Immature natural killer cell (primary cell): Measurements from ENCODE around the gene RETREG1. TPM values are rescaled to one million over a fixed set of nuclear protein-coding genes. Genes with fewer than 3 reads are reported as not detected.

ENCODE experiments used
- DNase-seq, 3 donors: peaks; one replicate each; pipeline ENCODE4 v3.0.0; 2022; ENCODE audit warnings: mixed read lengths in 1 of 3
- H3K27ac Mint-ChIP-seq, 6 donors: one replicate each; pipeline ENCODE4 v1.8.0; 2020; ENCODE audit warnings: mixed read lengths in 6 of 6, mild to moderate bottlenecking in 5 of 6, inconsistent platforms in 4 of 6, moderate library complexity in 3 of 6
- H3K27me3 Mint-ChIP-seq, 3 donors: one replicate each; pipeline ENCODE4 v1.8.0; 2020 to 2021; ENCODE audit warnings: low read depth in 3 of 3, mild to moderate bottlenecking in 3 of 3, mixed read lengths in 3 of 3, moderate library complexity in 3 of 3, inconsistent platforms in 1 of 3
- H3K36me3 Mint-ChIP-seq, 3 donors: one replicate each; pipeline ENCODE4 v1.8.0; 2020; ENCODE audit warnings: mixed read lengths in 3 of 3, inconsistent platforms in 2 of 3, mild to moderate bottlenecking in 2 of 3
- H3K4me1 Mint-ChIP-seq, 2 donors: one replicate each; pipeline ENCODE4 v1.8.0; 2020; ENCODE audit warnings: inconsistent platforms in 2 of 2, mild to moderate bottlenecking in 2 of 2, mixed read lengths in 2 of 2, moderate library complexity in 1 of 2
- H3K4me3 Mint-ChIP-seq, 5 donors: one replicate each; pipeline ENCODE4 v1.8.0; 2020; ENCODE audit warnings: mild to moderate bottlenecking in 5 of 5, mixed read lengths in 5 of 5, inconsistent platforms in 3 of 5, moderate library complexity in 3 of 5
- H3K9me3 Mint-ChIP-seq, 6 donors: one replicate each; pipeline ENCODE4 v1.8.0; 2020; ENCODE audit warnings: mild to moderate bottlenecking in 6 of 6, mixed read lengths in 6 of 6, inconsistent platforms in 4 of 6, moderate library complexity in 3 of 6
- polyA plus RNA-seq, 3 donors: library from polyadenylated mRNA; unstranded; fragments of 300-500 nt; fragmentation: Illumina TruSeq; gene quantifications; one replicate each; pipeline ENCODE4 v1.2.3, GENCODE V29; 2021

The RETREG1 gene
- polyA plus RNA-seq, 3 donors from 2014 or later: 2.8 to 5.6 (median 3.6) TPM

DNA sequence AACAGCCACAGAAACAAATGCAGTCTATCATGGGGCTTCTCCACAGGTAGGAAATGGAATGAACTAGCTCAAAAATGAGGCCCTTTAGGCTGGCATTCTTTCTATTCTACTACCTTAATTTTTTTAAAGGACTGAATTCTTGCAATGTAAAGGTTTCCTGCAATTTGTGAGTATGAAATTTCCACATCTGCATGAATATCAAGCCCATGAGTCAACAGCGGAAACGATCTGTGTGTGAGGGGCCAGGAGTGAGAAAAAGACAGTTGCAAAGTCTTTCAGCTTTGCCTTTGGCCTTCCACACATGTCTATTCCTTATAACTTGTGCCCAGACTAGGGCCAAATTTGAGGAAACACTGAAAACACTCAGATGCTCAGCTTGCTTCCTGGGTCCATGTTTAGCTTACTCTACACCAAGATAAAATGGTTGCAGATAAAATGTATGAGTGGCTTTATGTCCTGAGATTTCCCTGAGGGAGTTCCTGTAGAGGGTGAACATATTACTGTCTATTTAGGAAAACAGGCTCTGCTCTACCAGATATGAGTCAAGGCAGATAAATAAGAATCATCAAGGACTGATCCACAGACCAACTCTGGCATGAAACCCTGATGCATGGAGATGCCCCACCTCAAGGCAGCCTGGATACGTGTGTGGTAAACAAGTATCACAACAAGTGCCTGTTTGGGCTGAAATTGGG, 46.5 kb downstream of the RETREG1 start:
- no peak overlapping the region for H3K27ac Mint-ChIP-seq

DNA sequence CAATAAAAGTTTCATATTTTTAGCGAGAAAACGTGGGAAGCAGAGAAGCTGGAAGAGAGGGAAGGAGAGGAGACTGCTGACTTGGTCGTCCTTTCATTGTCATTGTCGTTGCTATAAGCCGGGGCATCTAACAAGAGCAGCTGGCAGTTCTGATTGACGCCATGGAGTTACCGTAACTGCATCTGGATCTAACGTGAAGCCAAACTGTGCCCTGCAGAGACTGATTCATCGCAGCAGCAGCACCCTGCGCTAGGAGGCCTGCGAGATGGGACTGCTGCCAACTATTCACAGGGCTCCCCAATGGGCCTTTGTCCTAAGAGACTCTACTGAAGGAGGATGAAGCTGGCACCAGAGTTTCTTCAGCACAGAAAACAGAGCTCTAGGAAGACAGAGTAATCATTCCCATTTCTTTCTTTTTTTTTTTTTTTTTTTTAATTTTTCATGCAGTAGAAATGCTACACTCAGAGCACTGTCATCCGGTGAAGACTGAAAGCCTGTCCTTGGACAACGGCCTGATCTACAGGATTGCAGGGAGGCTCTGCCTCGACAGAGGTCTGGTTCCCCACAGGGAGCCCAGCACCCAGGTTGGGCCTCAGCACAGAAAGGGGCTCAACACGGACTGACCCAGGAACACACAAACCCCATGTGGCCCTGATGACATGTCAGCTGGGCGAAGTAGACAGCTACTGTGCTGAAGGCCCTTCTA, 47.8 kb downstream of the RETREG1 start:
- Mint-ChIP-seq H3K36me3 (peaks cover 3 to 6% (median 3%) of the 10 kb centered on the region in 3 donors), H3K4me1 (no peaks in the 10 kb centered on the region), H3K27ac (no peak overlapping the region), H3K27me3 (peaks cover 1 to 2% (median 2%) of the 10 kb centered on the region in 3 donors), H3K9me3 (peaks cover 0 to 8% (median 0%) of the 10 kb centered on the region in 6 donors), H3K4me3 (no peak overlapping the region)
- DNase-seq: no peak

More for the DNA sequence above, 46.5 kb downstream of the RETREG1 start:
- Mint-ChIP-seq H3K27me3 (peaks cover 2% of the 10 kb centered on the region in 3 donors), H3K4me3 (no peak overlapping the region), H3K36me3 (peaks cover 3% of the 10 kb centered on the region in 3 donors), H3K4me1 (no peaks in the 10 kb centered on the region), H3K9me3 (peaks cover 0 to 7% (median 0%) of the 10 kb centered on the region in 6 donors)
- DNase-seq: no peak

DNA sequence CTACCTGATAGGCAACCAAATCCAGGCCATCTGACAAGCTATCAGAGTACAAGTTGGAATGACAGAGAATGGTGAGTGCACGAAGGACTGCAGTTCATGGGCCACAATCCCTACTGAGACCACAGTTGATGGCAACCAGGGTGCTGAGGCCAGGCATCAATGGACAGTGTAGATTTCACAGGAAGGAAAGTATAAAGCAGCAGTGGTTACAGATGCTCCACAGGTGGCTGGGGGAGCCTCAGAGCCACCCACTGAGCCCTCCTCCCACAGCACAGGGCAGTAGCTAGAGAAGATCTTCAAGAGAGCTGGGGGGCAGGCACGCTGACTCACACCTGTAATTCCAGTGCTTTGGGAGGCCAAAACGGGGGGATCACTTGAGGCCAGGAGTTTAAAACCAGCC, 49.4 kb downstream of the RETREG1 start:
- no peak overlapping the region for H3K27ac Mint-ChIP-seq
- peaks cover 3 to 6% (median 3%) of the 10 kb centered on the region in 3 donors for H3K36me3 Mint-ChIP-seq

DNA sequence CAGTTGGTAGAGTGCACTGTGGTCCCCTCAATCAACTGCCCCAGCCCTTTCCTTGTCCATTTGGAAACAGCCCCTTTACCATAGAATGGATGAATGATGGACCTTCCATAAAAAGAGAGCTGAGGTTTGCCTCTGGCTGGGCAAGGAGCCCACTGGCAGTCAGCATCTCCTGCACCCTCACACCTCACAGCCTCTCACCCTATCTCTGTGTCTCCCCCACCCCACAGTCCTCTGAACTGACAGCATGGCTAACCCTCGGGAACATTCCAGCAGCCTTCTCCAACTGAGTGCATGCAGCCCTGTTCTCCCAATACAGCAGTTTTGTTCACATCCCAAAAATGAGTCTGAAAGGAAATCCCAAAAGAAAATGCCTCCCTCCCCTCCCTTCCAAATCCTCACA, 51.7 kb downstream of the RETREG1 start:
- H3K27me3 Mint-ChIP-seq: peaks cover 0 to 2% (median 0%) of the 10 kb centered on the region in 3 donors
- H3K36me3 Mint-ChIP-seq: peaks cover 0 to 6% (median 3%) of the 10 kb centered on the region in 3 donors
- no peaks in the 10 kb centered on the region for H3K4me1 Mint-ChIP-seq
- H3K27ac Mint-ChIP-seq: no peak overlapping the region
- peaks cover 0 to 10% (median 0%) of the 10 kb centered on the region in 6 donors for H3K9me3 Mint-ChIP-seq
- H3K4me3 Mint-ChIP-seq: no peak overlapping the region
- no peak for DNase-seq

More for the DNA sequence above, 49.4 kb downstream of the RETREG1 start:
- peaks cover 0 to 10% (median 0%) of the 10 kb centered on the region in 6 donors for H3K9me3 Mint-ChIP-seq
- no peaks in the 10 kb centered on the region for H3K4me1 Mint-ChIP-seq
- no peak overlapping the region for H3K4me3 Mint-ChIP-seq
- peaks cover 0 to 2% (median 0%) of the 10 kb centered on the region in 3 donors for H3K27me3 Mint-ChIP-seq
- DNase-seq: no peak

DNA sequence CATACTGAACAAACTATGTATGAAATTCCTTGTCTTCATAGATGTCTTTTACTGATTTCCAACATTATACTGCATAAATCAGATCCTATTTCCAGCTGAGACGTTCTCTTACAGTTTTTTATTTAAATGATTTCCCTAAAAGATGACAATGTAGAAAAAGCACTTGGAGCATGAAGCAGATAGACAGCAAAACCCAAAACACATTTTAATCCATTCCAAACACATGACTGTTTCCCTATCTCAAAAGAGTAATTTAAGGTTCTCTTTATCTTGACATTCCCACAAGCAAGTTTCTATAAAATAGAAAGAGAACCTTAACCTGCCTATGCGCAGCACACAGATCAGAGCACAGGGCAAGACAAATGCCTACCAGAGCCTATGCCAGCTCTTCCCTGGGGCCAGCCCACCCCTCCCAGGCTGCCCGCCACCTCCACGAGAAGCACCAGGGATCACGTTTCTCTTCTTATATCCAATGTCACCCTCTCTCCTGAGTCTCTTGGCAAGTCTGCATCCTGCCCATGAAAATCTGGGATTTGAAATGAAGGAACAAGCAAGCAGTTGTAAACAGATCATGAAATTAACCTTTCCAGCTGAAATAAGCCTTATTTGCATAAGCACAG, 52.4 kb downstream of the RETREG1 start:
- Mint-ChIP-seq H3K27me3 (peaks cover 0 to 2% (median 0%) of the 10 kb centered on the region in 3 donors), H3K27ac (no peak overlapping the region), H3K4me3 (no peak overlapping the region), H3K9me3 (peaks cover 0 to 10% (median 0%) of the 10 kb centered on the region in 6 donors), H3K36me3 (peaks cover 0 to 6% (median 3%) of the 10 kb centered on the region in 3 donors), H3K4me1 (no peaks in the 10 kb centered on the region)
- no peak for DNase-seq

DNA sequence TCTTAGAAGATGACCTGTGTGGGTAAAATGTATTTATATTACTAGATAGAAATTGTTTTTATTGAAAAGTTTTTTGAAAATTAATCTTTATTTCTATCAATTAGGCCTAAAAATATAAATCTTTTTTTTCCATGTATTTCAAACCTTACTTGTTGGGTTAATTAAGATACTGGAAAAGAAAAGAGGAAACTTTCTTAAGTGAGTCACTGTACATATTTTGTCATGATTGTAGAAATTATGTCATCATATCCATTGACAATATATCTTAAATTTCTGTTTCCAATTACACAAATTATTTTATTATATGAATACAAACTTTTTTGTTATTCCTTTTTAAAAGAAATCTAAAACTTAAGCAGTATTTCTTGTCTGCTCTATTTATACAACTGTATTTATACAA, 53.1 kb downstream of the RETREG1 start:
- Mint-ChIP-seq H3K27ac (no peak overlapping the region), H3K9me3 (peaks cover 0 to 10% (median 0%) of the 10 kb centered on the region in 6 donors), H3K27me3 (peaks cover 0 to 2% (median 0%) of the 10 kb centered on the region in 3 donors), H3K36me3 (peaks cover 0 to 6% (median 3%) of the 10 kb centered on the region in 3 donors), H3K4me1 (no peaks in the 10 kb centered on the region), H3K4me3 (no peak overlapping the region)
- no peak for DNase-seq

DNA sequence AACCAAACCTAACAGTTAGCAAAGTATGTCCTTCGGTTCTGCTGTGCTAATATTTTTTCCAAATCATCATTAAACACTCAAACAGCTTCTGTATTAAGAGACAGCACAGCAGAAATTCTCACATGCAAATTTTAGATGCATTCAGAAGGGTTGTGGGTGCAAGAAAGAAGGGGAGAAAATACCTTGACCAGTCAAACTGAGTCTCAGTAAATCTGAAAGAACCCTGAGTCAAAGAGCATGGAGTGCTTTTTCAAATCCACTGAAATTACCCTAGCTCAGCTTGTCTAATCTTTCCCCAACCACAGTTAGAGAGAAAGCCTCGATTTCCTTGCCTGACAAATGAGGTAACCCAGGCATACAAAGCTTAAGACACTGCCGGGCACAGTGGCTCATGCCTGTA, 55.1 kb downstream of the RETREG1 start:
- Mint-ChIP-seq H3K4me3 (no peak overlapping the region), H3K27ac (no peak overlapping the region), H3K9me3 (peaks cover 0 to 6% (median 0%) of the 10 kb centered on the region in 6 donors), H3K27me3 (peaks cover 0 to 1% (median 0%) of the 10 kb centered on the region in 3 donors), H3K4me1 (no peaks in the 10 kb centered on the region), H3K36me3 (peaks cover 0 to 3% (median 0%) of the 10 kb centered on the region in 3 donors)
- DNase-seq: no peak

DNA sequence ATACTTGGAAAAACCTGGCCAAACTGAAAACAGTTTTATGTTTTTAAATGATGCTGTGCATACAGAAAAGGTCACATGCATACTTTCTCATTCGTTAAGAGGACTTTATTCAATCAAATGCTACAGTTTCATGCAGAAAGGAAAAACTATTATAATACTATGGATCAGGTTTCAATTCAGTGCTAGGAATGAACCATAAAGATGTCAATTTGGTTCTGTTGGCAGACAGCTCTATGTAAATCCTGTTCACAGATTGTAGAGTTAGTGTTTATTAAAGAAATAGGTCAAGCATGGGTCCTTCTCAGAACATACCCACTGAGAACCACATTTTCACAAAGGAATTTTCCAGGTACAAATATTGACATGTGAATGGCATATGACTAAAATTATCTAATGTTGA, 57.1 kb downstream of the RETREG1 start:
- DNase-seq: no peak
- no peaks in the 10 kb centered on the region for H3K36me3 Mint-ChIP-seq
- peaks cover 0 to 3% (median 0%) of the 10 kb centered on the region in 6 donors for H3K9me3 Mint-ChIP-seq
- H3K27me3 Mint-ChIP-seq: no peaks in the 10 kb centered on the region
- no peaks in the 10 kb centered on the region for H3K4me1 Mint-ChIP-seq
- H3K4me3 Mint-ChIP-seq: no peak overlapping the region
- no peak overlapping the region for H3K27ac Mint-ChIP-seq

DNA sequence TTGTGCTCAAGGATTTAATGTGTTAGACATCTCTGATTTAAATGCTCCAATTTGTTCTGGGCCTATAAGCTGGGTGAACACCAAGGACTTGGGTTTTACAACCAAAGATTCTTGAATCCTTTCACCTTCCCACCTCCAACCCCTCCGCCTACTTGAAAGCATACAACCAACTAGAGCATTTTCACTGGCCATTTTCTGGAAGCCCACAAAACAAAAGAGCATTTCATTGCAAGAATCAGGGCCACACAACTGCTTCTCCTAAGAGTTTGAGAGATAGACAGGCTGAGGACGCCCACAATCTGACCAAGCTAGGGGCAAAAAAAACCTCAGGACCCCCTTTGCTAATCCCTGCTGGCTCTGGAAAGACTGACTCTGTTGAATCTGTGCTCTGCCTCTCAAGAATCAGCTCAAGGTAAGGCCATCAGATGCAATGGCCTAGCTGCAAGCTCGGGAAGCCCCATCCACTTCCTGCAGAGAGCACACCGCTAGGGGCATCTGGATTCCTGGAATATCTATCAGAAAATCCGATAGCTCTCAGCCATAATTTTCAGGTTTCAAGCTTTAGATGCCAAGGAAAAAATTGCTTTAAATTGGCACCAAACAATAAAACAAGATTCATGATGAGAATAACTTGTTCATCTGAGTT, 57.7 kb downstream of the RETREG1 start:
- Mint-ChIP-seq H3K4me1 (no peaks in the 10 kb centered on the region), H3K27me3 (no peaks in the 10 kb centered on the region), H3K9me3 (peaks cover 0 to 3% (median 0%) of the 10 kb centered on the region in 6 donors), H3K27ac (no peak overlapping the region), H3K4me3 (no peak overlapping the region), H3K36me3 (no peaks in the 10 kb centered on the region)
- DNase-seq: no peak

DNA sequence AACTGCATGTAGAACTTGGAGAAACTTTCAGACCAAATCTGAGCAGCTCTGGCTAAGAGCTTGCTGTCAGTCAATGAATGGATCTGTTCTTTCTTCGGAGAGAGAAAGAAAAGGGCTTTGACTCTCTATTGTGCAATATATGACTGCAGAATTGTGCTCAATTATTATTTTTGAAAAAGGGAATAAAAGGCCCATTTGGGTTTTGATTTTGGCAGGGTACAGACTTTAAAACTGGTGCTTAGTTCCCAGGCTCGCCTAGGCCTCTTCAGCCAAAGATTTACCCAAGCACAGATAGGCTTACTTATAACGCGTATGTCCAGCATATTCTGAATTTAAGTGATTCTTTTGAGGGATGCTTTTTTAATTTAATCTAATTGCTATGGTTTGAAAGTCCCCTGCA, 59.3 kb downstream of the RETREG1 start:
- no peak for DNase-seq
- Mint-ChIP-seq H3K27ac (no peak overlapping the region), H3K9me3 (peaks cover 0 to under 1% (median 0%) of the 10 kb centered on the region in 6 donors), H3K4me1 (no peaks in the 10 kb centered on the region), H3K27me3 (no peaks in the 10 kb centered on the region), H3K36me3 (no peaks in the 10 kb centered on the region), H3K4me3 (no peak overlapping the region)

DNA sequence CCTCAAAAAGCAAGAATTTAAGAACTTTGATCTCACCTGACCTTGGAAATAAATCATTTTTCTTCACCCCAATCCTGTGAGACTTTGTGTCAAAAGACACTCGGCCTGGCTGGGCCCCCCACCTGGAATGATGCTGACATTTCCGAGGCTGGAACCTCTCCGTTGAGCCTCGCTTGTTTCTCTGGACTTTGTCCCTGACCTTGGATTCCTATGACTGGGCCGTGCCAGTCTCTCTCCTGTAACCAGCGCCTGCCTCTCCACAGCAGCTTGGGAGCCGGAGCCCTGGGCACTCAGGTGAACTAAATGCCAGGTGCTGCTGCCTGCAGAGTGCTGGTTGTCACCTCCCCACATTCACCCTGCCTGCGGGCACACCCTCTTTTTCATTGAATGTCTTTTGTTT, 62.7 kb downstream of the RETREG1 start:
- Mint-ChIP-seq H3K9me3 (peaks cover 0 to 3% (median 0%) of the 10 kb centered on the region in 6 donors), H3K4me3 (no peak overlapping the region), H3K4me1 (no peaks in the 10 kb centered on the region), H3K27me3 (peaks cover 0 to 6% (median 0%) of the 10 kb centered on the region in 3 donors), H3K36me3 (no peaks in the 10 kb centered on the region), H3K27ac (no peak overlapping the region)
- DNase-seq: no peak

DNA sequence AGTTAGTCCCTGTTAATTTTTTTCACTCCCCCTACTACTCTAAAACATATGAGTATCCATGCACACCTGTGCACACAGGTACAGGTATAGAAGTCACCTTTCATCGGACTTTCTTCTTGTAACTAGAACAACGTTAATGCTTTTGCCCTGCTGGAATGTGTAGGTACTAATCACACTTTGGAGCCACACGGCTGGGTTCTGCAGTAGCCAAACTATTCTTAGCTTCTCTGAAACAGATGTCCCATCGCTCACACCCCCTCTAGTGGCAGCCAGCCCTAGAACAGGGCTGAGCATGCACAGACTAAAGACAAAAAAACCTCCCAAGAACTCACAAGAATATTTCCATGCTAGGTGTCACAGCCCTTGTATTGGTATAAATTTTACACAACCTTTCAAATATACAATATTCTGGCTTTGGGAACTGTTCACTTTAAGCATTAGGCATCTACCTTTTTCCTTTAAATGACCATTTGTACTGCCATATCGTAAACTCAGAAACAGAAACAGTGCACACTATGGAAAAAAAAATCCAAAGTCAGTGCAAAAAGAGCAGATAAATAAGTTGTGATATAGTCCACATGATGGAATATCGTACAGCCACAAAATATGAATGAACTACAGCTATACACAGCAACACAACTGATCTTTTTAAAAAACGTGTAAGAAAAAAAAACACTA, 64.0 kb downstream of the RETREG1 start:
- no peak overlapping the region for H3K27ac Mint-ChIP-seq
- H3K27me3 Mint-ChIP-seq: peaks cover 0 to 6% (median 0%) of the 10 kb centered on the region in 3 donors
- peaks cover 0 to 3% (median 0%) of the 10 kb centered on the region in 6 donors for H3K9me3 Mint-ChIP-seq
- H3K4me1 Mint-ChIP-seq: no peaks in the 10 kb centered on the region
- H3K36me3 Mint-ChIP-seq: no peaks in the 10 kb centered on the region
- no peak overlapping the region for H3K4me3 Mint-ChIP-seq
- DNase-seq: no peak

DNA sequence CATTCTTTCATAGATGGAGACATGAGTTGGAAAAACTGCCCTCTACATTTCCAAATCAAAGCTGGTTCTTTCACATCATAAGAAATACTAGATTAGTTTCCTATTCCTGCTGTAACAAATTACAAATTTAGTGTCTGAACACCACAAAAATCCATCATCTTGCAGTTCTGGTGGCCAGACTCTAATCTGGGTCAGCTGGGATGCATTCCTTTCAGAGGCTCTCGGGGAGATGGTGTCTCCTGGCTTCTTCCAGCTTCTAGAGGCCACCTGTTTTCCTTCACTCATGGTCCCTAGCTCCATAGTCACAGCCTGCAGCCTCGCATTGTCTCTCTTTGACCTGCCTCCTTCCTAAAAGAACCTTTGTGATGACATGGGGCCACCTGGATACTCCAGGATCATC, 65.2 kb downstream of the RETREG1 start:
- H3K4me1 Mint-ChIP-seq: no peaks in the 10 kb centered on the region
- H3K36me3 Mint-ChIP-seq: no peaks in the 10 kb centered on the region
- no peak for DNase-seq
- peaks cover 0 to 6% (median 0%) of the 10 kb centered on the region in 3 donors for H3K27me3 Mint-ChIP-seq
- H3K4me3 Mint-ChIP-seq: no peak overlapping the region
- H3K9me3 Mint-ChIP-seq: peaks cover 0 to 3% (median 0%) of the 10 kb centered on the region in 6 donors
- no peak overlapping the region for H3K27ac Mint-ChIP-seq
